WTC11 (cell line): ENCODE data around the gene AOC1.

ENCODE experiments used
- CTCF ChIP-seq: fragments of 200-600 bp; IDR thresholded peaks from 2 replicates; pipeline ENCODE4 v1.8.0; 2022; ENCODE audit warnings: antibody characterized with exemption
- E2F4 ChIP-seq: sonication (generic); formaldehyde crosslinking; IDR thresholded peaks from 2 replicates; pipeline ENCODE4 v1.8.1; 2022; ENCODE audit warnings: low read depth, mild to moderate bottlenecking, moderate library complexity, missing genetic modification reagents, borderline replicate concordance
- STAT6 ChIP-seq: sonication (generic); formaldehyde crosslinking; conservative IDR thresholded peaks from 2 replicates; pipeline ENCODE4 v1.8.1; 2023; ENCODE audit warnings: mild to moderate bottlenecking, low read depth, missing genetic modification reagents, moderate library complexity
- ZNF425 ChIP-seq: fragments of 250-450 bp; sonication (Bioruptor Pico); conservative IDR thresholded peaks from 2 replicates; pipeline ENCODE4 v1.9.0; 2021; ENCODE audit warnings: mild to moderate bottlenecking

GRCh38 chr7:150848111-150848510 lies 4.2 kb upstream of the AOC1 start:
- TF ChIP-seq CTCF = no peak
- no peak for TF ChIP-seq ZNF425 (CRISPR knock-in tag)
- TF ChIP-seq STAT6 (CRISPR knock-in tag) = no peak
- no peak for TF ChIP-seq E2F4 (CRISPR knock-in tag)
